ENCODE results near the gene HSD3B7.
A peak's percentile ranks its signal among the peaks of the same experiment; 100 is the strongest.

The HSD3B7 gene

GRCh38 chr16:31031276-31031675 is 46.3 kb downstream of the HSD3B7 start:
- DNase-seq, result no peak

- DNase-seq, result peak; percentile 95 to 98
Measured at GRCh38 chr16:31032736-31033708, 48.0 kb downstream of the HSD3B7 start, which contains the start of gene STX4. Gene STX4, plus strand, starts transcription at chr16:31033558. Its CDS starts 248 bp downstream, at chr16:31033806.

GRCh38 chr16:31033709-31034492 is 48.9 kb downstream of the HSD3B7 start:
- peak; percentile 63 to 86 for DNase-seq

- DNase-seq, result no peak
Measured at GRCh38 chr16:31036691-31037090, 51.7 kb downstream of the HSD3B7 start.
